Activated CD8-positive, alpha-beta memory T cell treated with anti-CD3 and anti-CD28 coated beads, Interleukin-2, amount 50 U/mL, for 24 hours (primary cell): Measurements from ENCODE around the gene HTR1B.

ENCODE experiments used
- DNase-seq: peaks from one replicate; pipeline ENCODE4 v3.0.0-alpha.2; 2020; ENCODE audit errors: extremely low read depth

Gene HTR1B, protein sequence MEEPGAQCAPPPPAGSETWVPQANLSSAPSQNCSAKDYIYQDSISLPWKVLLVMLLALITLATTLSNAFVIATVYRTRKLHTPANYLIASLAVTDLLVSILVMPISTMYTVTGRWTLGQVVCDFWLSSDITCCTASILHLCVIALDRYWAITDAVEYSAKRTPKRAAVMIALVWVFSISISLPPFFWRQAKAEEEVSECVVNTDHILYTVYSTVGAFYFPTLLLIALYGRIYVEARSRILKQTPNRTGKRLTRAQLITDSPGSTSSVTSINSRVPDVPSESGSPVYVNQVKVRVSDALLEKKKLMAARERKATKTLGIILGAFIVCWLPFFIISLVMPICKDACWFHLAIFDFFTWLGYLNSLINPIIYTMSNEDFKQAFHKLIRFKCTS

DNA sequence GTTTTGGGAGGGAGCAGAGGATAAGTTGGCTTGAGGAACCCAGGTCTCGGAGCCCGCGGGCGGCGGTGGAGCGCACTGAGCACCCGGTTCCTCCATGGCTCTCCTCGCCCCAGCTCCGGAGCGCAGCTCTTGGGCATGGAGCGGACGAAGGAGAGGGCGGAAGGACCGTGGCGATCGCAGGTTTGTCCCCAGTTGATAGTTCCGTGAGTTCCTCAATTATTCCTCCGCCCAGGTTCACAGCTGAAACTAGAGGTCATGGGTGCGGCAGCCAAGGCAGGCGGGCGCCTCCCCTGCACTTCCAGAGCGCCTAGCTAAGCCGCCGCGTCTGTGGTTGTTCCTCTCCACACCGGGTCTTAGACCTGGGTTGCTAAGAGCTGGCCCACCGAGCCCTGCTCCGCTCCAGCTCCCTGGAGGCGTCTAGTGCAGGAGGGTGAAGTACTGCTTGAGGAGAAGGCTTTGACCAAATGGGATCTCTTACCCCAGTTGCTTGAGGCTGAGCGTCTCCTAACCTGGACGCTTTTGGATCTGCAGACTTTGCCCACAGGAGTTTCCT lies at the start of gene HTR1B:
Gene HTR1B (minus strand): TSS at position 184 of the 553 bp plus-strand sequence. CDS start 88 bp downstream, at position 96.
- DNase-seq, result no peak

DNA sequence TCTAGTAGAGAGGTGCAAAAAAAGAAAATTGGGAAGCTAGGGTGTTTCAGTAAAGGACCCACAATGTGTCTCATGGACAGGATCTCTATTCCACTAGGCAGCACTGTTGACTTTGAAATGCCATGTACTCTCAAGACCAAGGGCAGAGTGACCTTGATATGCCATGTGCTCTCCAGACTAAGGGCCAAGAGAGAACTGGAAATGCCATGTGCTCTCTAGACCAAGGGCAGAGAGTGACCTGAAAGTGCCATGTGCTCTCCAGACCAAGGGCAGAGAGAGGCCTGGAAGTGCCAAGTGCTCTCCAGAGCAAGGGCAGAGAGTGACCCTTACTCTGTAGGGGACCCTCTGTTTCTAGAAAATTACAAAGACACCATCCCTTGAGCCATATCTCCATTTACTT lies 49.3 kb upstream of the HTR1B start:
- DNase-seq, result no peak

DNA sequence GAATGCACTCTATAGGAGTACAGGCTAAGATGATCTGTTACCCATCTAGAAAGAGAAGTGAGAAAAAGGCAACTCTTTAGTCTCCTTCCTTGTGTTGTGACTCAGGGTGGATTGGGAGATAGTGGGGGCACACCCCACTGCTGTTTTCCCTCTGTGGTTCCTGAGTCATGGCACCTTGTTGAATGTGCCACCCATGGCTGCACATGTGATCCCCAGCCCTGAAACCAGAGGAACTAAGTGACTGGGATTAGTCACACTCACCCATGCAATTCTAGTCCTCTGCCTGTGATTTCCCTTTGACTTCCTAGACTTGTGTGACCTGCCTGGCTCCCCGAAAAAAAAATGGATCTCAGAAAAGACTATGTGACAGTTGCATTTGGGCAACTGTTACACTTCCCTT lies 48.6 kb upstream of the HTR1B start:
- DNase-seq, result no peak

DNA sequence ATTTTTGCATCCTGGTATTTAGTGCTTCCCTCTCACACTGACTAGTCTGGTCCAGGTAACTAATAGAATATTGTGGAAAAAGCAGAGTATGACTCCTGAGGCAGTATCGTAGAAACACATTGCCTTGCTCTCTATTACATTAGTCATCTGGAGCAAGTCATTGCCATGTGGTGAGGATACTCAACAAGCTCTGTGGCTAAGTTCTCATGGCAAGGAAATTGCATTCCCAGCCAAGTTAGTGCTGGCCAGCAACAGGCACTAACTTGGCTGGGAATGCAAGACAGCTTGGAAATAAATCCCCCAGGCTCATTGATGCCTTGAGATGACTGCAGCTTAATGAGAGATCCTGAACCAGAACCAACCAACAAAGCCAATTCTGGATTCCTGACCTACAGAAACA lies 39.7 kb upstream of the HTR1B start:
- DNase-seq, result no peak

DNA sequence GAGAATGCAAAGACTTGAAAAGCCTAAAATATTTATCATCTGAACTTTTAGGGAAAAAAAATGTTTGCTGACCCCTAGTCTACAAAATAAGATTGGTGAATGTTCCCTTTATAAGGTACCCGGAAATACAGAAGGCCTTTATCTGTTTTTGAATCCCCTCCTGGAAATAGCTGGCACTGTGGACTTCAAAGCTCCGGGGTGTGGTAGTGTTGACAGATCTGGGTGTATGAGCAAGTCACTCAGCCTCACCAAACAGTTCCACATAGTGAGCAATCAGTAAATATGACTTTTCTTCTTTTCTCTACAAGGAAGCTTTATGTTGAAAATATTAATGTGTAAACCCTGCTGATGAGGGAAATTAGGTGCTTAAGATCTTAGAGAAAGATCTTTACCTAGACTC lies 29.2 kb upstream of the HTR1B start:
- no peak for DNase-seq

DNA sequence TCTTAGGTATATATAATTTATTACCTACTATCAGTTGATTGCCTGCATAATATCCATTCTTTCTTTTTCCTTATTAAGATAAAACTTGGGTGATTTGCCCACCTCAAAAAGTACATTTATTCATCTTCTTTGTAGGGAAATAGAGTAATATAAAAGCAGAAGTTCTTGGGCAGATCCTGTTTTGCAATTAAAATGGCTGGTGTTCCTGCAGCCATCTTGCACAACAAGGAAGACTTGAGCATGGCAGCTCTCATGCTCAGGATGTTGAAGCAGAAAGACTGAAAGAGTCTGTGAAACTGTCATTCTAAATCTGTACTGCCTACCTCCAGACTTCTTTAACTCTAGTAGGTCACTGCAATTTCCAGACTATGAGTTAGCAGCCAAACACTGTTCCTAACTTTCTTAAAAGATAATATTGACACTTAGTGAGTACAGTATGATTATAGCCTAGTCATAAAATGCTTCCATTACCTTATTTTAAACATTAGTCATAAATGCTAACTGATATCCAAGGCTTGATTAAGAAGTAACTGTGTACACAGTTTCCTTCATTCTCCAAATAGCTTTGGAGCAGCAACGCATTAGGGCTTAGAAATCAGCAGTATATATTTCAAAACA lies 24.6 kb upstream of the HTR1B start:
- DNase-seq, result no peak

DNA sequence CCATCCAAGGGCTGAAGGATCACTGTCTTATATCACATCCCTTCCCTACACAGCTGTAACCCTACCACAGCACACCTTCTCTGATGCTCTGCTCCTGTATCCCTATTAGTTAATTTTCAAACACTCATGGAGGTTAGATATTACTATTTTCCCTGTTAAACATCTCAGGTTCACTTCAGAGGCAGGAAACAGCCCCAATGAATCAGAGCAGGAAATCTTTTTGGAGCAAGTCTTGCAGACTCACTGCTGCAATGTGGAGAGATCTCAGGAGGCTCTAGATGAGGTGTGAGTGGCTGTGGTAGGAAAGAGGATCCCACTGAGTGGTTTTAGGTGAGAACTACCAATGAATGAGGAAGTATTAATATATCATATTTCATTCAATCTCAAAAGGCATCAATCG lies 19.7 kb upstream of the HTR1B start:
- no peak for DNase-seq

DNA sequence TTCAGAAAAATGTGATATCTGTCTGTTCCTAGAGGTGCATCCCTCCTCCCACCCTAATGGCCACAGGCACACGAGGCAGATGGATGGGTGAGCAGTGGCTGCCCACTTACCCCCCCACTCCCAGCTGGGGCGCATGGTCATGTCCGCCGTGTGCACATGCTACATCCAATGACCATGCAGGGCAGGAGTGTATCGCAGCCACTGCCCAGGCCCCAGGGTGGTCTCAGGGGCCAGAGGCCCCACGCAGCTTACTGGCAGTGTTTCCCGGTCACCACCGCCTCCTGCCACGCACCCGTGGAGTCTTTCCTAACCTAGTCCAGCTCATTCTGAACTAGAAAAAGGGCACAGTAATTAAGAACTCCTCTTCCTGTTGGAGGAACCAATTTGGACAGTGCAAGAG lies 11.7 kb upstream of the HTR1B start:
- no peak for DNase-seq

DNA sequence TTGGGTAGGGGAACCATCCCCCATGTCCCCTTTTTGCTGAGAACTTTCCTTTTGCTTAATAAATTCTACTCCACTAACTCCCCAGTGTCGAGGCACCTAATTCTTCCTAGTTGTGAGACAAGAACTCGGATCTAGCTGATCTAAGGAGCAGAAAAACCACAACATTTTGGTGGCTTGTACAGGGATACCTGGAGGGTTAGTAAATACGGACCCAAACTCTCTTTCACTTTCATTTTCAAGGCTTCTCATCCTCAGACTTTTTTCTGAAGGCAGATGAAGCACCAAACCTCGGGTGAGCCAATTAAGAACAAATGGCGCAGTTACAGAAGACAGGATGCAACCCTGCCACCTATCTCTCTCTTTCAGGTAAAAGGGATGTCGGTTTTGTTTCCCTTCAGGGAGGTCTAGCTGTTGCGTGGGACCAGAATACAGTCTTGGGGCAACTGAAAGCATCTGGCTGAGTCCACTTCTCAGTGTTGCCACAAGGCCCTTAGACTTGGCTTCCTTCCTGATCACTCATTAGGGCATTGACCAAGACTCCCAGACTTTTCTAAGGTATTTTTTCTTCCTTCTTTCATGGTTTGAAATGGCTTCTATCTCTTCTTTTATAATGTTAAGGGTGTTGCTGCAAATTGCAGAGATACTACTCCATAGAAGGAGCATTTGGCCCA lies 11.1 kb upstream of the HTR1B start:
- no peak for DNase-seq

DNA sequence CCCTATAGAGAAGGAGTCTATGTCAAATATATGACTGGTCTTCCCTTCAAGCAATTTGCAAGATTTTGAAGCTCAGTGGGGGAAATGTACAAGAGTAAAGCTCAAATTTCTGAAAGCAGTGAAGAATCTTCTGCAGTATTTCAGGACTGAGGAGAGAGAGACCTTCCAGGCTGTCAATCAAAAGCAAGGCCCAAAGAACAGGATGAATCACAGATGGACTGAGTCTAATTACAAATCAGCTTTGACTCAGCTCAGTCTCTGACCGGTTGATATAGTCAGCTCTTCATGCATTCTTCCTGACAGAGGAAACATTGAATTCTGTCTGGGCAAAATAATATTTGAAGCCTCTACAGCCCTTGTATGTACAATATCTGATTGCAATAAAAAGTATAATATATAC lies 7.7 kb upstream of the HTR1B start:
- no peak for DNase-seq

DNA sequence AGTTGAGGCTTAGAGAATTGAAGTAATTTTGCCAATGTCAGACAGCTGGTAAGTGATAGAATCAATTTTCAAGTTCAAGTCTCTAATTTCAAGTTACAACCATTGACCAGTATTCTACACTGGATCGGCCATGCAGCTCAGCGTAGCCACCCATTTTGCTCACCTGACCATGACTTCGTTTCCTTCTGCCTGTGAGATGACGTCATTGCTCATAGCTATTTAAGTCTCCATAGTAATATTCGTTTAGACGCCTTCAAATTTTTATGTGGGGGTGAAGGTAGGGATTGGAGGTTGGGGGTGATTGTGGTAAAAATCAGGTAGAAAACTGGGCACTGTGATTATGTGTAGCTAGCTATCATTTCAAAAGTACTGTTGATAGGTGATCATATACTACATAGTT lies 5.6 kb upstream of the HTR1B start:
- no peak for DNase-seq

DNA sequence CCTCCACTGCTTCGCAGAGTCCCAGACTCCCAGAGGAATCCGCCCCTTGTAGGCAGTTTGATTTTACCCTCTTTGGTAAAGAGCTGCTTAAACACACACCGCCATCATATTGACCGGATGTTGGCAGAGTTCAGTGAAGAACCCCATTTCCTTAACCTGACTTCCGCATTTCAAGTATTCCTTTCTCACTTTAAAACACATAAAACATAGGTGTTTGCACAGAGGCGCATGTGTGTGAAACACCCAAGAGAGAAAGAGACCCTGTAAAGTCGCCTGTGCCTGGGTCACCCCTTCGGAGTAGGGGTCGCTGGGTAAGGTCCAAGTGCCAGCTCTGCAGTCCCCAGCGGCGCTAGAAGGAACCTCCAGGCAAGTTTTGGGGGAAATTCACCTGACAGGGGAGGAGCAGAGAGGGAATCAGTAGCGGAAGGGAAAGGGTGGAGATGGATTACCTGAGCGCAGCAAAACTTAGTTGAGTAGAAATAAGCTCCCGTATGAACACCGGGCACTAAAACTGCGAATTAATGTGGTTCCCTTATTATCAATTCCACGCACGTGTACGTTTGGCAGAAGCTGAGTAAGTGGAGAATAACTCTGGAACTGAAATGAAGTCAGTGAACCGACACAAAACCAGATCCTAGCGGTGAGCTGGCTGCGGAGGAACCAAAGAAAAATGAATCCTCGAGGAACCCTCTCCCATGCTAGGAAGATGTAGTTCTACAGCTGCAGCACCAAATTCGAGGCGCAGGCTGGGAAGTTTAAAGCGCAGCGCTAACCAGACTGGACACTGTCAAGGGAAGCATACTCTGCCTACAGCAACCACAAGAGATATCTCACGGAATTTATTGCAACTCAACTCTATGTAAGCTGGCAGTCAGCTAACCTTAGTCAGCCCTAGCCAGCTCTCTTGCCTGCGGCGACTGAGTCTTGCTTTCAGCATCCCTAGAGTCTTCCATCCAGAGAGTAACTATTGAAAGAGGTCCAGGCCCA lies 3.5 kb upstream of the HTR1B start:
- no peak for DNase-seq

DNA sequence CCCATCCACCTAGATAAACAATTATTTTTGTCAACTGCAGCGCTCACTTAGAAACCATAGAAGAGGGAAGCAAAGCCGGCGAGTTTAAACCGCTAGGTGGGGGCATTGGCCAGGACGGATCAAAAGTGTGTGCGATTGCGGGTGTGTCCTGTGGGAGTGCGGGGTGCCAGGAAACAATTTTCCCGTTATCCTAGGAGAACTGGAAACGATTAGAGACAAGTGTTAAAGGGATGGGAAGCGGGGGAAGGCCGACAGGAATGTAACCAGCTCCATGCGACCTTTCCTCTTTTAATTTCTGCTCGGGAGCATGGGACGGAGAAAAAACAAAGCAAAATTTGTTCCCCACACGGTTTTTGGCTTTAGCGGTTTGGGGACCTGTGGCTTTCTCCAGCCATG lies 2.8 kb upstream of the HTR1B start:
- no peak for DNase-seq

DNA sequence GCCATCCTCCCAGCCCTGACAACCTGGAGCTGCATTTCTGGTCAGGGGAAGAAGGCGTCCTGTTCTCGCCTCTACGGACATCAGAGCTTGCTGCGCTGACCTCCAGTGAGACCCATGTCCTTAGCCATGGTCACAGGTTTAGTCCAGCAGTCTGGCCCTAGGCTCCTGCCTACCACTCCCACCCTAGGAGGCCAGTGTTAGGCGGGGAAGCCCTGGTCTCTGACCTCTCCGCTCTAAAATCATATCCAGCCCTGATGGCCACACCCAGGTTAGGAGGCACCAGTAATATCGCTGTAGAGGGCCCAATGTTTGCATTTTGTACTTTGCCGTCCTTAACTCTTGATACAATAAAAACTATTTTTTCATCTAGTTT lies 1.2 kb upstream of the HTR1B start:
- no peak for DNase-seq

DNA sequence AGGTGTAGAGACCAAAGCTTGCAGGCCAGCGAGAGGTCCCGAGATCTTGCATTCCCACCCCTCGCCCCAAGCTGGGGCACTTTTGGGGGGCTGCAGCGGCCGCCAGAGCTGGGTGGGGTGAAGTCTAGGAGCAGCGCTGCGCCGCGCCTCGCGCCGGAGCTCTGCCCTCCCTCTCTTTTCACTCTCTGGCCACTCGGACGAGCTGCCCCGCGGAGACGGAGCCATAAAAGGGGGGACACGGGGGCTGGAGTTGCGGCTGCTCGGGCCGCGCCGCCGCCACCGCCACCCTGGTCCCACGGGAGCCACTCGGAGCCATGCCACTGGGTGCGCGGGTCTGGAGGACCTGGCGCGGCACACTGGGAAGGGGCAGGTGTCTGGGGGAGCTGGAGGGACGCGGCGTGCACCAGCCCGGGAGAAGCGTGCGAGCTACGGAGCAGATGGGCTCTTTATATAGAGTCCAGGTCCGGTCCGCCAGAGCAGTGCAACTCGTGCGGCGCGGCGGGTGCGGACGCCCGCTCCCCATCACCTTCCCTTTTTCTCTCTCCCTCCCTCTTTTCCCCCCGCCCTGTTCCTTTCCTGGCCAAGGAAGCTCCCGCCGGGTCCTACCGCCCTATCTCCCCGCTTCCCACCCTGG lies 687 bp upstream of the HTR1B start:
- no peak for DNase-seq

DNA sequence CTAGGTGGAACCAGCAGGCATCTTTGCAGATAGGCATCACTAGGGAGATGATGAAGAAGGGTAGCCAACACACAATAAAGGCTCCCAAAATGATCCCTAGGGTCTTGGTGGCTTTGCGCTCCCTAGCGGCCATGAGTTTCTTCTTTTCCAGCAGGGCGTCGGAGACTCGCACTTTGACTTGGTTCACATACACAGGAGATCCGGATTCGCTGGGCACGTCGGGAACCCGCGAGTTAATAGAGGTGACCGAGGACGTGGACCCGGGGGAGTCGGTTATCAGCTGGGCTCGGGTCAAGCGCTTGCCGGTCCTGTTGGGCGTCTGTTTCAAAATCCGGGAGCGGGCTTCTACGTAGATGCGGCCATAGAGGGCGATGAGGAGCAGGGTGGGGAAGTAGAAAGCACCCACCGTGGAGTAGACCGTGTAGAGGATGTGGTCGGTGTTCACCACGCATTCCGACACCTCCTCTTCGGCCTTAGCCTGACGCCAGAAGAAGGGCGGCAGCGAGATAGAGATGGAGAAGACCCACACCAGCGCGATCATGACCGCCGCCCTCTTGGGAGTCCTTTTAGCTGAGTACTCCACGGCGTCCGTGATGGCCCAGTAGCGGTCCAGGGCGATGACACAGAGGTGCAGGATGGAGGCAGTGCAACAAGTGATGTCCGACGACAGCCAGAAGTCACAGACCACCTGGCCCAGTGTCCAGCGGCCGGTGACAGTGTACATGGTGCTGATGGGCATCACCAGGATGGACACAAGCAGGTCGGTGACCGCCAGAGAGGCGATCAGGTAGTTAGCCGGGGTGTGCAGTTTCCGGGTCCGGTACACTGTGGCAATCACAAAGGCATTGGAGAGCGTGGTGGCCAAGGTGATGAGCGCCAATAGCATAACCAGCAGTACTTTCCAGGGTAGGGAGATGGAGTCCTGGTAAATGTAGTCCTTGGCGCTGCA lies 658 bp downstream of the HTR1B start:
- no peak for DNase-seq

DNA sequence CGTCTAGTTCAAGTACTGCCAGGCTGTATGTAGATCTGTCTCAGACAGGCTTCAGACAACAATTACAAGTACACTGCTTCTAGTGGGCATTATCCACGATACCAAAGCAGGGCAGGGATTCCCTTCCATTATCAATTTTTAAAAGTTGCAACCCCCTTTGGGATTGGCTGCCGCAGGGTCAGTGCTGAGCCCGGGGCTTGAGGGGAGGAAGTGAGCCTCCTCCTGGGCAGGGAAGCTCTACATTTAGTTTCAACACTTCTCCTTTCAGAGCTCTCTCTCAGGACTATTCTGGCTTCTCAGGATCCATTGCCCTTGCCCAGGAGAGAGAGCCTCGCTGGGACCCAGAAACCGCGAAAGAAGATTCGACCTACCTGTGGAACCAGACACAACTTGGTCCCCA lies 1.5 kb downstream of the HTR1B start:
- DNase-seq, result no peak

DNA sequence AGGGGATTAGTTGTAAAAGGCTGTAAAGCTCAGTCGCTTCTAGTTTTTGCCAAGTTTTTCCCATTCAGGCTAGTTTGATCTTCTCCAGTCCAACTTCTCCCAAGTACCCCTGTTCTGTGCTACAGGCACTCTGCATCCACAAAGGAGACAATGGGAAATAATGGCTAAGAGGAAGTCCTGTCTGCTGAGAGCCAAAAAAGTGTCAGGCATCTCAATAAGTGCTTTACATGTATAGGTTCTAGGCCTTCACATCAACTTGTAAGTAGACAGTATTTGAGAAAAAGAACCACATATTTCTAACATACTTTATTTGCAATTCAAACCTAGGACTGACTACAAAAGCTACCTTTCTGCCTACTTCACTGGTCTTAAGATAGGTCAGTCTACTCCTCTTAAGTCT lies 4.9 kb downstream of the HTR1B start:
- no peak for DNase-seq

DNA sequence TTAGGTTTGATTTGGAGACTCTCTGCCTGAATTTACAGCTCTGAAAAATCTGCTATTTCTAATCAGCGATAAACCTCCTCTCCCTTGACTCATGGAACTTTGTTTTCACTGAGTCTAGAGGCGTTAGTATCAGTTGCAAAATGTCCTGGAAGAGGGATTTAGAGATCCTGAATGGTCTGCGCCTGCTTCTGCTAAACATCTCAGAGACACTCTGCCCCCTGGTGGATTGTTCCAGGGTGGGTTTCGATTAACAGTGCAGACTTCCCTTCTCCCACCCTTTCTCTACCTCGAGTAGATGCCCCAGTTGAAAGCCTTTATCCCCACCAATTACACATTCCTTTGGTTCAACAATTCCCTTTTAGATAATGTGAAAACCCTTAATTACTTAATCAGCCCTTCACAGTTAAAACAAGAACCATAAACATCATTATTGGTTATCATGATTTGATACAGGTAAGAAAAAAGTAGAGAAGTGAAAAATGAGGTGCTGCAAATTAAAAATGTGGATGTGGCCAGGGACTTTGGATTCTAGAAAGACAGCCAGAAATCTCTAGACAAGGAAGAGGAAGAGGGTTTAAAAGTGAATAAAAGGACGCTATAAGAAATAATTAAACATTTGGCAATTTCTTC lies 5.5 kb downstream of the HTR1B start:
- peak; percentile 7 for DNase-seq
